ENCODE results near the gene LPP. TPM values are rescaled to one million over a fixed set of nuclear protein-coding genes. Genes with fewer than 3 reads are reported as not detected.
A peak's percentile ranks its signal among the peaks of the same experiment; 100 is the strongest.

LPP gene
- total RNA-seq, 1 donor from 2014 or later: 97.4 TPM

DNA sequence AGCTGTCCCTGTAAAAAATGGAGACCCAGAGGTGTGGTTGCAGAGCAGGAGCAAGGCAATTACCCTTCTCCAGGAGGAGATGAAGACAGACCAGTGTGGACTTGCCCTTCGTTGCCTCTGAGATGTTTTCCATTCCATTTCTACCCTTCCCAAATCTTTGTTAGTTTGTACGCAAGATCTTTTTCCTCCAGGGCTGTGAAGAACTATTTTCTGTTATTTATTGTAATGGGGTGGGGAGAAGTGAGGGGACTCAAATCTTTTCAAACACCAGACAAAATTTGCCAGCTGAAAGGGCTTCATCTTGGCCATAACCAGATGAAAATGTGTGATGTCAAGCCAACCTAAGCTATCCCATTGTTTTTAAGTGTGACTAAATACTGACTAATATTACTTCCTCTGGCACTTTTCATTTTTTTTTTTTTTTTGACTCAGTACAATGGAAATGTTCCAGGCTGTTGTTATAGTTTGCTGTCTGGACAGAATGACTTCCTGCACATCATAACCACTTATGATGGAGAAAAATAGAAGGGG lies 746.5 kb downstream of the LPP start:
- intact Hi-C loops (cut with micrococcal nuclease): no loop called here
- Histone ChIP-seq H3K9me3 (replicated peaks) (no peaks in the 10 kb centered on the region), H3K36me3 (no peaks in the 10 kb centered on the region), H3K27me3 (ENCODE audit: low read depth) (peaks cover 17% of the 10 kb centered on the region), H3K4me1 (peaks cover 21% of the 10 kb centered on the region), H3K27ac (replicated peaks) (no peak overlapping the region), H3K4me3 (no peak overlapping the region)
- no peak for TF ChIP-seq CTCF (IDR thresholded peaks at IDR 0.05; ENCODE audit: borderline replicate concordance)
- no peak for DNase-seq

DNA sequence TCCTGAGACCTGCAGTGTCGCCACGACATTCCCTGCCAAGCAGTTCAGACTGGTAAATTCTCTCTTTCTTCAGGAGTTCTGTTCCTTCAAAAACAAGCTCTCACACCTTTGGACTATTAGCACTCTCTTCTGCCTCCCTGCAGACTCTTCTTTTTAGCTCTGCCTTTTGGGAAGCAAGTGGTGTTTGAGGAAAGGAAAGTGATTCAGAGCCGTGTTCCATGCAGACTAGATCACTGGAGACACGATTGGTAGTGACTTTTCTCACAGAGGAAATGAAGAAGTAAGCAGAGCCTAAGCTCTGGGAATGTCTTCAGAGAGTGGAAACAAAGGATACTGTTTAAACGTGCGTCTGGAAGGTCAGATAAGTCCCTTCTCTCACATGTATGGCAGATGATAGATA lies 747.2 kb downstream of the LPP start:
- H3K27ac ChIP-seq (replicated peaks): peak overlapping the region; percentile 36
- H3K36me3 ChIP-seq: no peaks in the 10 kb centered on the region
- peaks cover 21% of the 10 kb centered on the region for H3K4me1 ChIP-seq
- no peak overlapping the region for H3K4me3 ChIP-seq
- H3K27me3 ChIP-seq (ENCODE audit: low read depth): peaks cover 18% of the 10 kb centered on the region
- intact Hi-C loops (cut with micrococcal nuclease): no loop called here
- no peaks in the 10 kb centered on the region for H3K9me3 ChIP-seq (replicated peaks)
- no peak for TF ChIP-seq CTCF (IDR thresholded peaks at IDR 0.05; ENCODE audit: borderline replicate concordance)
- DNase-seq: no peak

GRCh38 chr3:188901671-188902287 lies 747.8 kb downstream of the LPP start:
- Histone ChIP-seq H3K4me3 (no peak overlapping the region), H3K27me3 (ENCODE audit: low read depth) (peaks cover 18% of the 10 kb centered on the region), H3K9me3 (replicated peaks) (no peaks in the 10 kb centered on the region), H3K4me1 (peaks cover 21% of the 10 kb centered on the region), H3K36me3 (no peaks in the 10 kb centered on the region), H3K27ac (replicated peaks) (peak overlapping the region; percentile 36)
- no peak for DNase-seq
- no peak for TF ChIP-seq CTCF (IDR thresholded peaks at IDR 0.05; ENCODE audit: borderline replicate concordance)
- intact Hi-C loops (cut with micrococcal nuclease): no loop called here

DNA sequence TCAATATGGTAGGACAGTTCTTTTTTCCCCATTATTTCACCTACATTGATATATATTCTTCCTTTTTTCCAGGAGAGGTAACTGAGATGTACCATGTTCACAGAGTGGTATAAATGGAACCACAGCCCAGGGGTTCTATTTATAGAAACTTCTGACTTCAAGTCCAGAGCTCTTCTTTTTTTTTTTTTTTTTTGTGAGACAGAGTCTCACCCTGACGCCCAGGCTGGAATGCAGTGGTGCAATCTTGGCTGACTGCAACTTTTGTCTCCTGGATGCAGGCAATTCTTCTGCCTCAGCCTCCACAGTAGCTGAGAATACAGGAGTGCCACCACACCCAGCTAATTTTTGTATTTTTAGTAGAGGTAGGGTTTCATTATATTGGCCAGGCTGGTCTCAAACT lies 750.7 kb downstream of the LPP start:
- Histone ChIP-seq H3K4me1 (peaks cover 21% of the 10 kb centered on the region), H3K9me3 (replicated peaks) (no peaks in the 10 kb centered on the region), H3K36me3 (no peaks in the 10 kb centered on the region), H3K27ac (replicated peaks) (no peak overlapping the region), H3K27me3 (ENCODE audit: low read depth) (peaks cover 14% of the 10 kb centered on the region), H3K4me3 (no peak overlapping the region)
- no peak for TF ChIP-seq CTCF (IDR thresholded peaks at IDR 0.05; ENCODE audit: borderline replicate concordance)
- intact Hi-C loops (cut with micrococcal nuclease): no loop called here
- no peak for DNase-seq

- Histone ChIP-seq H3K9me3 (replicated peaks) (no peaks in the 10 kb centered on the region), H3K27ac (replicated peaks) (no peak overlapping the region), H3K36me3 (no peaks in the 10 kb centered on the region), H3K27me3 (ENCODE audit: low read depth) (peaks cover 14% of the 10 kb centered on the region), H3K4me1 (peaks cover 14% of the 10 kb centered on the region), H3K4me3 (no peak overlapping the region)
- intact Hi-C loops (cut with micrococcal nuclease): no loop called here
- no peak for DNase-seq
- no peak for TF ChIP-seq CTCF (IDR thresholded peaks at IDR 0.05; ENCODE audit: borderline replicate concordance)
Observed at GRCh38 chr3:188905547-188905946, 751.6 kb downstream of the LPP start.
